ENCODE data around the gene TRIM65. TPM values are rescaled to one million over a fixed set of nuclear protein-coding genes. Genes with fewer than 3 reads are reported as not detected.
A peak's percentile ranks its signal among the peaks of the same experiment; 100 is the strongest.

Gene TRIM65
- total RNA-seq, 2 experiments from 2014 or later: 35.3 to 36.3 TPM

- H3K4me3 Mint-ChIP-seq: no peak overlapping the region
- H3K36me3 Mint-ChIP-seq: no peaks in the 10 kb centered on the region
- ATAC-seq (ENCODE audit: low read depth): no peak
- H3K27me3 Mint-ChIP-seq: peaks cover 5% of the 10 kb centered on the region
- H3K4me1 Mint-ChIP-seq: peaks cover 3% of the 10 kb centered on the region
- no peak overlapping the region for H3K27ac Mint-ChIP-seq
- H3K9me3 Mint-ChIP-seq: no peaks in the 10 kb centered on the region
- POLR2A ChIA-PET: interaction anchor here (1.0 to 1.1 kb wide), 2 partner anchors 9 to 27 kb away, joined by 3 to 4 read pairs; no protein-coding TSS in a partner anchor
- DNase-seq: no peak
Measured at GRCh38 chr17:75885431-75885830, 11.3 kb downstream of the TRIM65 start.

- Mint-ChIP-seq H3K36me3 (peaks cover 1% of the 10 kb centered on the region), H3K27me3 (peaks cover 12% of the 10 kb centered on the region), H3K9me3 (no peaks in the 10 kb centered on the region), H3K4me3 (no peak overlapping the region), H3K27ac (no peak overlapping the region), H3K4me1 (peaks cover 8% of the 10 kb centered on the region)
- POLR2A ChIA-PET: interaction anchor here (0.6 to 0.9 kb wide), 2 partner anchors 8 to 14 kb away, joined by 3 to 4 read pairs; no protein-coding TSS in a partner anchor
- DNase-seq (no peak), ATAC-seq (ENCODE audit: low read depth) (no peak)
Measured at GRCh38 chr17:75881678-75882454, 14.9 kb downstream of the TRIM65 start.

- no peak overlapping the region for H3K27ac Mint-ChIP-seq
- DNase-seq: no peak
- POLR2A ChIA-PET: interaction anchor here (0.6 to 5.5 kb wide), 2 partner anchors 16 to 534 kb away, joined by 6 to 68 read pairs; partner anchors contain the start of gene TRIM65
Measured at GRCh38 chr17:75880266-75880665, 16.5 kb downstream of the TRIM65 start.

GRCh38 chr17:75878174-75878998 is 18.4 kb downstream of the TRIM65 start, which contains the start of gene TRIM47:
Gene TRIM47, minus strand, starts transcription at chr17:75878581. Its CDS starts 33 bp downstream, at chr17:75878548.
- POLR2A ChIA-PET: interaction anchor here (0.7 to 5.5 kb wide), 11 partner anchors 11 to 1261 kb away, joined by 3 to 68 read pairs (median 9); partner anchors contain the start of genes TRIM65, UNC13D and WBP2

More at GRCh38 chr17:75880266-75880665, 16.5 kb downstream of the TRIM65 start:
- Mint-ChIP-seq H3K9me3 (no peaks in the 10 kb centered on the region), H3K4me3 (peak overlapping the region; percentile 0), H3K4me1 (peaks cover 21% of the 10 kb centered on the region), H3K27me3 (peaks cover 12% of the 10 kb centered on the region), H3K36me3 (peaks cover 1% of the 10 kb centered on the region)
- no peak for ATAC-seq (ENCODE audit: low read depth)

GRCh38 chr17:75877752-75878173 is 19.0 kb downstream of the TRIM65 start:
- Mint-ChIP-seq H3K36me3 (peaks cover 3% of the 10 kb centered on the region), H3K27ac (peak overlapping the region; percentile 93), H3K4me3 (peak overlapping the region; percentile 91), H3K4me1 (peaks cover 28% of the 10 kb centered on the region), H3K27me3 (peaks cover 12% of the 10 kb centered on the region), H3K9me3 (no peaks in the 10 kb centered on the region)
- DNase-seq: peak; percentile 84
- peak; percentile 70 for ATAC-seq (ENCODE audit: low read depth)
- POLR2A ChIA-PET: interaction anchor here (0.6 to 5.5 kb wide), 15 partner anchors 10 to 211 kb away, joined by 3 to 68 read pairs (median 6); partner anchors contain the start of genes MRPL38, RECQL5, SAP30BP and TRIM65

More at GRCh38 chr17:75878174-75878998, 18.4 kb downstream of the TRIM65 start, which contains the start of gene TRIM47:
- Mint-ChIP-seq H3K4me3 (peak within 1 kb of the TSS; percentile 91), H3K36me3 (peaks cover 3% of the 10 kb centered on the region), H3K4me1 (peaks cover 25% of the 10 kb centered on the region), H3K27ac (peak within 1 kb of the TSS; percentile 93), H3K27me3 (peaks cover 12% of the 10 kb centered on the region), H3K9me3 (no peaks in the 10 kb centered on the region)
- no peak for ATAC-seq (ENCODE audit: low read depth)
- peak; percentile 65 for DNase-seq

GRCh38 chr17:75876938-75877751 is 19.6 kb downstream of the TRIM65 start:
- POLR2A ChIA-PET: interaction anchor here (0.6 to 5.5 kb wide), 15 partner anchors 10 to 210 kb away, joined by 3 to 68 read pairs (median 6); partner anchors contain the start of genes MRPL38, RECQL5, SAP30BP and TRIM65
- Mint-ChIP-seq H3K4me1 (peaks cover 30% of the 10 kb centered on the region), H3K4me3 (peak overlapping the region; percentile 91), H3K9me3 (no peaks in the 10 kb centered on the region), H3K36me3 (peaks cover 3% of the 10 kb centered on the region), H3K27me3 (peaks cover 12% of the 10 kb centered on the region), H3K27ac (peak overlapping the region; percentile 93)
- ATAC-seq (ENCODE audit: low read depth) (no peak), DNase-seq (no peak)

GRCh38 chr17:75876190-75876937 is 20.4 kb downstream of the TRIM65 start:
- POLR2A ChIA-PET: interaction anchor here (0.5 to 5.5 kb wide), 22 partner anchors 12 to 508 kb away, joined by 3 to 68 read pairs (median 4); partner anchors contain the start of genes ACOX1, MRPL38, SPHK1 and TEN1
- Mint-ChIP-seq H3K9me3 (no peaks in the 10 kb centered on the region), H3K4me3 (peak overlapping the region; percentile 91), H3K27ac (peak overlapping the region; percentile 93), H3K27me3 (peaks cover 8% of the 10 kb centered on the region), H3K4me1 (peaks cover 30% of the 10 kb centered on the region), H3K36me3 (peaks cover 3% of the 10 kb centered on the region)
- ATAC-seq (ENCODE audit: low read depth): peak; percentile 76
- DNase-seq: peak; percentile 80

GRCh38 chr17:75875940-75876189 is 20.9 kb downstream of the TRIM65 start:
- POLR2A ChIA-PET: interaction anchor here (0.5 to 5.5 kb wide), 21 partner anchors 11 to 509 kb away, joined by 3 to 68 read pairs (median 4); partner anchors contain the start of genes ACOX1, MRPL38, SPHK1 and TEN1

GRCh38 chr17:75875182-75875939 is 21.4 kb downstream of the TRIM65 start:
- peak; percentile 42 for DNase-seq
- H3K4me3 Mint-ChIP-seq: peak overlapping the region; percentile 91
- peaks cover 3% of the 10 kb centered on the region for H3K36me3 Mint-ChIP-seq
- H3K4me1 Mint-ChIP-seq: peaks cover 30% of the 10 kb centered on the region
- peaks cover 7% of the 10 kb centered on the region for H3K27me3 Mint-ChIP-seq
- no peaks in the 10 kb centered on the region for H3K9me3 Mint-ChIP-seq
- POLR2A ChIA-PET: interaction anchor here (0.5 to 5.5 kb wide), 20 partner anchors 11 to 509 kb away, joined by 3 to 68 read pairs (median 4); partner anchors contain the start of genes ACOX1, MRPL38, SPHK1 and TEN1
- no peak for ATAC-seq (ENCODE audit: low read depth)
- H3K27ac Mint-ChIP-seq: peak overlapping the region; percentile 93

More at GRCh38 chr17:75875940-75876189, 20.9 kb downstream of the TRIM65 start:
- H3K36me3 Mint-ChIP-seq: peaks cover 3% of the 10 kb centered on the region
- no peaks in the 10 kb centered on the region for H3K9me3 Mint-ChIP-seq
- no peak for DNase-seq
- peaks cover 7% of the 10 kb centered on the region for H3K27me3 Mint-ChIP-seq
- no peak for ATAC-seq (ENCODE audit: low read depth)
- H3K27ac Mint-ChIP-seq: peak overlapping the region; percentile 93
- H3K4me3 Mint-ChIP-seq: peak overlapping the region; percentile 91
- H3K4me1 Mint-ChIP-seq: peaks cover 30% of the 10 kb centered on the region

GRCh38 chr17:75874323-75875181 is 22.2 kb downstream of the TRIM65 start:
- peak overlapping the region; percentile 45 for H3K27ac Mint-ChIP-seq
- H3K4me1 Mint-ChIP-seq: peaks cover 30% of the 10 kb centered on the region
- peak; percentile 33 for DNase-seq
- H3K9me3 Mint-ChIP-seq: no peaks in the 10 kb centered on the region
- ATAC-seq (ENCODE audit: low read depth): no peak
- POLR2A ChIA-PET: interaction anchor here (1.3 to 5.5 kb wide), 10 partner anchors 10 to 97 kb away, joined by 3 to 68 read pairs (median 26); partner anchors contain the start of genes TRIM65, UNC13D and WBP2
- no peak overlapping the region for H3K4me3 Mint-ChIP-seq
- H3K36me3 Mint-ChIP-seq: peaks cover 3% of the 10 kb centered on the region
- H3K27me3 Mint-ChIP-seq: peaks cover 7% of the 10 kb centered on the region

Measured in activated naive CD8-positive, alpha-beta T cell treated with anti-CD3 and anti-CD28 coated beads, Interleukin-2, amount 10 ng/mL, durations not matched to agents 7 days and 5 days (primary cell).